NAMALWA (cell line): ENCODE results near the gene STK33.

Experiments
- DNase-seq: peaks from one replicate; pipeline ENCODE4 v3.0.0-alpha.2; 2015; ENCODE audit warnings: low spot score

STK33 gene

GRCh38 chr11:8415195-8415594, 178.8 kb downstream of the STK33 start:
- DNase-seq: no peak

- no peak for DNase-seq
Observed at GRCh38 chr11:8408151-8408941, 185.7 kb downstream of the STK33 start.

GRCh38 chr11:8403310-8403709, 190.7 kb downstream of the STK33 start:
- no peak for DNase-seq

- no peak for DNase-seq
Observed at GRCh38 chr11:8392886-8393285, 201.1 kb downstream of the STK33 start.

- DNase-seq: no peak
Observed at GRCh38 chr11:8392166-8392565, 201.9 kb downstream of the STK33 start.

GRCh38 chr11:8390851-8391612, 203.0 kb downstream of the STK33 start:
- no peak for DNase-seq

GRCh38 chr11:8389029-8389996, 204.7 kb downstream of the STK33 start:
- DNase-seq: no peak

GRCh38 chr11:8387693-8388092, 206.3 kb downstream of the STK33 start:
- no peak for DNase-seq

- DNase-seq: no peak
Observed at GRCh38 chr11:8387141-8387540, 206.9 kb downstream of the STK33 start.

GRCh38 chr11:8386134-8386864, 207.7 kb downstream of the STK33 start:
- DNase-seq: no peak

- DNase-seq: no peak
Observed at GRCh38 chr11:8384199-8384821, 209.7 kb downstream of the STK33 start.

- DNase-seq: no peak
Observed at GRCh38 chr11:8383627-8384026, 210.4 kb downstream of the STK33 start.

- no peak for DNase-seq
Observed at GRCh38 chr11:8383227-8383626, 210.8 kb downstream of the STK33 start.

- DNase-seq: no peak
Observed at GRCh38 chr11:8382436-8383053, 211.5 kb downstream of the STK33 start.

GRCh38 chr11:8381871-8382396, 212.1 kb downstream of the STK33 start:
- DNase-seq: no peak

GRCh38 chr11:8381343-8381742, 212.7 kb downstream of the STK33 start:
- DNase-seq: no peak

GRCh38 chr11:8375932-8376331, 218.1 kb downstream of the STK33 start:
- no peak for DNase-seq

GRCh38 chr11:8375460-8375859, 218.6 kb downstream of the STK33 start:
- DNase-seq: no peak

GRCh38 chr11:8374716-8375115, 219.3 kb downstream of the STK33 start:
- DNase-seq: no peak
